GM21723 (cell line): ENCODE results near the gene CHCHD3.

Experiments used
- ATAC-seq: cut with Tn5 transposase; IDR thresholded peaks from one replicate; pipeline ENCODE4 v1.9.1; 2021; ENCODE audit warnings: mild to moderate bottlenecking, moderate library complexity; ENCODE audit not compliant: unreplicated experiment

CHCHD3 gene

GRCh38 chr7:132871419-132871818 is 210.5 kb downstream of the CHCHD3 start:
- no peak for ATAC-seq

- no peak for ATAC-seq
Observed at GRCh38 chr7:132869166-132869861, 212.6 kb downstream of the CHCHD3 start.

DNA sequence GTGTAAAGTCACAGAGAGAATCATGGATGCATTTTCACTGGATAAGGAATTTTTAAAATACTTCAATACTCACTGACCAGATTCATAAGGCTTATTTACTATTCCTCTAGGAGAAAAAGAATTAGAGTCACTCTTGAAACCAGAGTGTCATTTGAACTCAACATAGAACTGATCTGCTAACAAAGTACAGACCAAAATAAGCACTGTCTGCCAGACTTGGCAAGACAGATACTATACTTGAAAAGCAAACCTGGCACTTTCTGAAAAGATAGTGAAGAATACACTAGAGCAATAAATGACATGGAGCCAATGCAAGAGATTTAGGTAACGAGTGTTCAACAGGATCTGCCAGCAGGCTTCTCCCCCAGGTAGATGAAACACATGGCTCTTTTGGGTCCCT is 215.3 kb downstream of the CHCHD3 start:
- ATAC-seq: no peak

DNA sequence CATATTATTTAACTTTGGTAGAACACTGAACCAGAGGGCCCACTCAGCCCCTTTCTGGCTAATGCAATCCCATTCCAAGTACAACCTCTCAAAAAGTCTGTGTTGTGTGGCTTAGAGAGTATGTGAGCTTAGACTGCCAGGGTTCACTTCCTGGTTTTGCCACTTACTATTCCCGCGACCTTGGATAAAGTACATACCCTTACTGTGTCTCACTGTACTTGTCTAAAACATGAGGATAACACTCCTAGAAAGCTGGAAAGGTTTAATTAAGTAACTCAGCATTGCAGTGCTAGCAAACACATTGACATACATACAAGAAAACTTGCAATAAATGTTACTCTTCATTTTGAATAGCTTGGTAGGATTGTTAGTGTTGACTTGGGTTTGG is 215.8 kb downstream of the CHCHD3 start:
- no peak for ATAC-seq

GRCh38 chr7:132865366-132866143 is 216.3 kb downstream of the CHCHD3 start:
- ATAC-seq: no peak

GRCh38 chr7:132861940-132862554 is 219.8 kb downstream of the CHCHD3 start:
- no peak for ATAC-seq

DNA sequence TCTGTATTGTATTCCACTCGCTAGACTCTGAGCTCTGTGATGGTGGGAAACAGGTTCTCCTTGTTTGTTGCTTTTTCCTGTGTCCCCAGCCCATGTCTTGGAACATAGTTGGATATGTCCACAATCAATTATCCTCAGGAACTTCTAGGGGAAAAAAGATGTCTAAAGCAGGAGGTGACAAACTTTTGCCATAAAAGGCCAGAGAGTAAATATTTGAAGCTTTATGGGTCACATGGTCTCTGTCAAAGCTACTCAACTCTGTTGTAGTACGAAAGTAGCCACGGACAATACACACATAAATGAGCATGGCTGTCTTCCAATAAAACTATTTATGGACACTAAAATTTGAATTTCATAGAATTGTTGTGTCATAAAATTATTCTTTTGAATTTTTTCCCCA is 220.5 kb downstream of the CHCHD3 start:
- ATAC-seq: no peak

DNA sequence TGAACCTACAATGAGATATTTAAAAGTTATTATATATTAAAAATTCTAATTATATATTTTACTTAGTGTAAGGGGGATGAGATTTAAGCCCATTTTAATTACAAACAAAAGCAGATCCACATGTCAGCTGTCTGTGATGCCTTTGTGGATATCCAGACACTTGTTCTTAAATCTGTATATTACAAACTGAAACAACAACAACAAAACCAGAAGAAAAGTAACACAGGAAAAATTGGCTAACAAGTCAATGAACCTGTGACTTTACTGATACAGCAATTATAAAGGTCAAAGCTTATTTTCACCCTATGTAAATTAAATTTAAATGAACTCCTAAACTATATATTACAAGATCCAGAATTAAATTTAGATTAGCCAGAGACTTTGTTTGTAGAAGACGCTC is 222.7 kb downstream of the CHCHD3 start:
- no peak for ATAC-seq

DNA sequence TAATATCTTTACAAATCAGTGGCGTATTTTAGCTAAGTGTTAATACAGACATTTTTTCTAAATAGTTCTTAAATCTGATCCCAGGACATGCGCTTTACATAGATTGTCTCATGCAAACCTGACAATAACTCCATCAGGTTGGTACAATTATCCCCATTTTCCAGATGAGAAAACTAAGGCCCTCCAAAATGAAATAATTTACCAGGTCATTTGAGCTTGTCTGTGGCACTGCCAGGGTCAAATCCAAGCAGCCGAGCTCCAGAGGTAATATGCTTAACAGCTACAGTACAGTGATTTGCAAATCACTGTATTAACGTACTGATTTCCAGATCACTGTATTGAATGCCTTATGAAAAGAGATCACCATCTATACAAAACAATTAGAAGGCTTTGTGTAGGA is 223.1 kb downstream of the CHCHD3 start:
- no peak for ATAC-seq

DNA sequence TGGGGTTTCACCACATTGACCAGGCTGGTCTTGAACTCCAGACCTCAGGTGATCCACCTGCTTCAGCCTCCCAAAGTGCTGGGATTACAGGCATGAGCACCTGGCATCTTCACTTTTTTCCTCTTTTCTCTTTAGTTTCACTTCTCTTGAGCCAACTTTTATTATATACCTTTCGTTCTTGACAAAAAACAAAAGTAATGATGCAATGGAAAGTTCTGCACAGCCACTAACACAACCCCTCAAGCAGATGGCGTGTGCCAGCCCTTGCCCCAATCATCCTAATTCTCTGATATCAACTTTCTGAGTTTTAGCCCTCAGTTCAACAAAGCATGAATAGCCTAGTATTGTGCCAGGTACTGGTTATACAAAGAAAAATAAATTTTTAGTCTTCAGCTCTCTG is 223.6 kb downstream of the CHCHD3 start:
- no peak for ATAC-seq

DNA sequence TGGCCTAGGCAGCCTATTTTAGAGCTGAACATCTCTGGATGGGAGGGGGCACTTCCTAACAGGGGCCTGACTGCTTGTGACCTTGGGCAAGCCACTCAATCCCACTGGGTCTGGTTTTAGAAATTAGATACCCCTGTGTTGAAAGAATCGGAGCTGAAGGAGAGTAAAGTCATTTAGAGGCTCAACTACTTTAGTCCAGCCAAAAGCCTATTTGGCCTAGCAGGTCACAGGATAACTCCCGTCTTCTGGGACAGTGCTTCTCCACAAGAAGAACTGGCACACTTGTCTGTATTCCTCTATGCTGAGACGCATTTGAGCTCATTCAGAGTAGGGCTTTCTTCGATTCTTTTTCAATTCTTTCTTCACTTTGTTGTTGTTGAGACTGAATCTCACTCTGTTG is 224.2 kb downstream of the CHCHD3 start:
- no peak for ATAC-seq

DNA sequence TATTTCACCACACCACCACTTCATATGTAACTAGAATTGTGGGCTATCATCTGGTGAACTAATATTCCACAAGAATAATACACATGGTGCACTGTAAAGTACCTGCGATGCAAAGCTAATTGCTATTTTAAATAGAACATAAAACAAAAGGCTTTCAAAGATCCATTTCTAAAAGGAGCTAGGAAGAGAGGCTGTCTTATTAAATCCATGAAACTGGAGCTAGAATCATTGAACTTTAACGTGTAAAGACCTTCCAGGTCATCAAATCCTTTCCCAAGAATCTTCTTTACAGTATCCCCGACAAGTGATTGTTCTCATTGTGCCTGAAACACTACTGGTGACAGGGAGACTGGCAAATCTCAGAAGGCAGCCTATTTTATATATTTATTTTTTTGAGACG is 224.9 kb downstream of the CHCHD3 start:
- no peak for ATAC-seq

DNA sequence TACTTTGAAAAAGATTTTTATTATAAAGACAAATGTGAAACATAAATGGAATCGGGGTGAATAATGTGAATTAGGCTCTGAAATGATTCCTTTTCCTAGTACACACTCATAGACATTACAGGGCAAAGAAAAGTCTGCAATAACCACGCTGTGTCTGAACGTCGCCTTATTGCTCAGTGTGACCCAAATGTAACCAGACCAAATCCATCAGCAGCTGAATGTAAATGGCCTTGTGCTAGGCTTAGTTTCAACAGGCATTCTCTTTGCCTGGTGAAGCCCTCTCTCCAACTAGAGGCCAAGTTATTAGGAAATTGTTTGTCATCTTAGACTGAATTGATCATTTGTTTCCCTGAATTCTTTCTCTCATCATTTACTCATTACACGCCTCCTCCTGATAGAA is 225.5 kb downstream of the CHCHD3 start:
- ATAC-seq: no peak

- ATAC-seq: no peak
Observed at GRCh38 chr7:132855901-132856300, 226.0 kb downstream of the CHCHD3 start.

- no peak for ATAC-seq
Observed at GRCh38 chr7:132854238-132854637, 227.7 kb downstream of the CHCHD3 start.

- ATAC-seq: no peak
Observed at GRCh38 chr7:132847376-132847775, 234.5 kb downstream of the CHCHD3 start.

DNA sequence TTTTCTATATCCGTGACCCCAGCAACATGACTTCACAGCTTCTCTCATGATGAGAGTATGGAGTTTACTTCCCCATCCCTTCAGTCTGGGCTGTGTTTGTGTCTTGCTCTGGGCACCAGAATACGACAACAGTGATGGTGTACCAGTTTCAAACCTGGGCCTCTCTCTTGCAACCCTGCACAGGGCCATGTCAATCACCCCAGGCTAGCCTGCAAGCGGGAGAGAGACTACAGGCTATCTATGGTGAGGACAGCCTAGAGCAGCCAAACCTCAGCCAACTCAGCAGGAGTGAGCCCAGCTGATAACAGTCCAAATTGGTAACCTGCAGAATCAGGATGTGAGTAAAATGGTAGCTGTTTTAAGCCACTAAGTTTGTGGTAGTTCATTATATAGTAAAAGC is 235.8 kb downstream of the CHCHD3 start:
- no peak for ATAC-seq

DNA sequence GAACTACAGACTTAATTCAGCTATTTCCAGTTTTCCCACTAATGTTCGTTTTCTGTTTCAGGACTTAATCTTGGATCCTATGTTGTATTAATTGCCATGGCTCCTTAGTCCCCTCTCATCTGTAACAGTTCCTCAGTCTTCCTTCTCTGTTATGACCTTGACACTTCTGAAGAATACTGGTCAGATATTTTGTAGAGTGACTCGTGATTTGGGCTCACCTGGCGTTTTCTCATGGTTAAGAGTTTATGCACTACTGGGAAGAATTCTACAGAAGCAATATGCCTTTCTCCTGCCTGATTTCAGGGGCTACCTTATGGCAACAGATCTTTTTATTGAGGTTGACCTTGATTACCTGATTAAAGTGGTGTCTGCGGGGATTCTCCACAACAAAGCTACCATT is 239.4 kb downstream of the CHCHD3 start:
- ATAC-seq: no peak

GRCh38 chr7:132840199-132840598 is 241.7 kb downstream of the CHCHD3 start:
- no peak for ATAC-seq

- no peak for ATAC-seq
Observed at GRCh38 chr7:132838313-132838712, 243.6 kb downstream of the CHCHD3 start.

DNA sequence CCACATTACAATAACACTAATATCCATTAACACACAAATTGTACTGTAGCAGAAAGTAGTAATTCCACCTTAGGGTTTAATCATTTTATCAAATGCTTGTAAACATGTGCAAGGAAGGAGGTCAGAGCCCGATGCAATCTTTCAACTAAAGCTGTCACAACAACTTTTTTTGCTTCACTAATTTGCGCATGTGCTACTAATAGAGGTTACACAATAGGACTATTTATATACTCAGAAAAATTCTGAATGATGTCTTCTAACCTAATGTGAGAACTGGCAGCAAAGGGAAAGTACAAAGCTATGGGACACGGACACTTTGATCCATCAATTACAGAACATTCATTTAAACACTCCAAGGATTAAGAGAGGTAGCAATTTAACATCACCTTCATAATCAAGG is 244.4 kb downstream of the CHCHD3 start:
- ATAC-seq: no peak

DNA sequence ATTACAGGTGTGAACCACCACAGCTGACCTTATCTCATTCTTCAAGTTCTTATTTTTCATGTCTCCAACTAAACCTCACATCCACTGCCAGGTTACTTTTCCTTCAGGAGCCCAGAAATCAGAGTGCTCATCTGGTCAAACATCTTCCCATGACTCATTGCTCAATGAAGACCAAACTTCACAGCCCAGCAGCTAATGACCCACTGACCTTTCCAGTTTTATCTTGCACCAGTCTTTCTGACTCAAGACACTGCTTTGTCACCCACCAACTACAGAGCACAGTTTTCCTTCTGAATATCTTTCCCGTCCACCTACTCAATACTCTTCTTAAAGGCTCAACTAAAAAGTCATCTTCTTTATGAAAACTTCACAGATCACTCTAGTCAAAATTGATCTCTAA is 245.1 kb downstream of the CHCHD3 start:
- no peak for ATAC-seq
